Measurements from ENCODE around the gene NKAIN4. TPM values are rescaled to one million over a fixed set of nuclear protein-coding genes. Genes with fewer than 3 reads are reported as not detected.

Gene NKAIN4
- total RNA-seq, 1 experiment from 2014 or later = not detected

DNA sequence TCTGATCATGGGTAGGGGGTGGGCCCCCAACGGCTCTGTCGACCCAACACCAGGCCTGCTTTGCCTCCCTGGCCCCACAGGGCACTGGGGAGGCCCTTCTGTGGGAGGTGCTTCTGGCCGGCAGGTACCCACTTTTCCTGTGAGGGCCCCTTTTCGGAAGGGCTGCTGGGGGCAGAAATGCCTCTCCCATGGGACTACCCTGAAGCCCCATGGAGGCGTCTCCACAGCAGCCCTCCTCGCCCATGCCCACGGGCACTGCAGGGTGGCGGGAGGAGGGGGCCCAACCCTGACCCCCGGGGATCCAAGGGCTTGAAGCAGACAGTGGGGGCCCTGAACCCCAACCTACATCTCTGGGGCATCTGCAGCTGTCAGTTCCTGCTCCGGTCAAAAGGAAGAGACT lies 16.2 kb downstream of the NKAIN4 start:
- no peaks in the 10 kb centered on the region for H3K36me3 ChIP-seq (ENCODE audit: insufficient read depth, low read length, poor library complexity, severe bottlenecking)
- intact Hi-C loops (cut with micrococcal nuclease; ENCODE audit: unreplicated experiment) = no loop called here
- BruUV-seq (replicated peaks) = no TSS peak
- CTCF ChIA-PET = interaction anchor here (0.6 kb wide), 2 partner anchors 15 to 166 kb away, joined by 3 to 4 read pairs; no protein-coding TSS in a partner anchor
- no peak overlapping the region for H3K27ac ChIP-seq (ENCODE audit: low read depth, low read length, poor library complexity, severe bottlenecking)
- no peak for DNase-seq (ENCODE audit: low spot score)
- H3K4me3 ChIP-seq (ENCODE audit: low read depth, low read length, poor library complexity, severe bottlenecking) = no peak overlapping the region
- no peaks in the 10 kb centered on the region for H3K4me1 ChIP-seq (ENCODE audit: insufficient read depth, low read length, poor library complexity, severe bottlenecking)
- TF ChIP-seq, protein P1, sequence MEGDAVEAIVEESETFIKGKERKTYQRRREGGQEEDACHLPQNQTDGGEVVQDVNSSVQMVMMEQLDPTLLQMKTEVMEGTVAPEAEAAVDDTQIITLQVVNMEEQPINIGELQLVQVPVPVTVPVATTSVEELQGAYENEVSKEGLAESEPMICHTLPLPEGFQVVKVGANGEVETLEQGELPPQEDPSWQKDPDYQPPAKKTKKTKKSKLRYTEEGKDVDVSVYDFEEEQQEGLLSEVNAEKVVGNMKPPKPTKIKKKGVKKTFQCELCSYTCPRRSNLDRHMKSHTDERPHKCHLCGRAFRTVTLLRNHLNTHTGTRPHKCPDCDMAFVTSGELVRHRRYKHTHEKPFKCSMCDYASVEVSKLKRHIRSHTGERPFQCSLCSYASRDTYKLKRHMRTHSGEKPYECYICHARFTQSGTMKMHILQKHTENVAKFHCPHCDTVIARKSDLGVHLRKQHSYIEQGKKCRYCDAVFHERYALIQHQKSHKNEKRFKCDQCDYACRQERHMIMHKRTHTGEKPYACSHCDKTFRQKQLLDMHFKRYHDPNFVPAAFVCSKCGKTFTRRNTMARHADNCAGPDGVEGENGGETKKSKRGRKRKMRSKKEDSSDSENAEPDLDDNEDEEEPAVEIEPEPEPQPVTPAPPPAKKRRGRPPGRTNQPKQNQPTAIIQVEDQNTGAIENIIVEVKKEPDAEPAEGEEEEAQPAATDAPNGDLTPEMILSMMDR (conservative IDR thresholded peaks at IDR 0.05; ENCODE audit: low read depth, low read length) = no peak
- TF ChIP-seq EZH2 (IDR thresholded peaks at IDR 0.05; ENCODE audit: borderline replicate concordance, low read depth, low read length, poor library complexity, severe bottlenecking) = no peak
- H3K27me3 ChIP-seq (replicated peaks; ENCODE audit: insufficient read depth, low read depth, low read length, poor library complexity) = peaks cover 1% of the 10 kb centered on the region
- POLR2A ChIA-PET (ENCODE audit: low non-redundant PET) = no interaction called here
- no peaks in the 10 kb centered on the region for H3K9me3 ChIP-seq (ENCODE audit: low read depth, low read length, poor library complexity, severe bottlenecking)

DNA sequence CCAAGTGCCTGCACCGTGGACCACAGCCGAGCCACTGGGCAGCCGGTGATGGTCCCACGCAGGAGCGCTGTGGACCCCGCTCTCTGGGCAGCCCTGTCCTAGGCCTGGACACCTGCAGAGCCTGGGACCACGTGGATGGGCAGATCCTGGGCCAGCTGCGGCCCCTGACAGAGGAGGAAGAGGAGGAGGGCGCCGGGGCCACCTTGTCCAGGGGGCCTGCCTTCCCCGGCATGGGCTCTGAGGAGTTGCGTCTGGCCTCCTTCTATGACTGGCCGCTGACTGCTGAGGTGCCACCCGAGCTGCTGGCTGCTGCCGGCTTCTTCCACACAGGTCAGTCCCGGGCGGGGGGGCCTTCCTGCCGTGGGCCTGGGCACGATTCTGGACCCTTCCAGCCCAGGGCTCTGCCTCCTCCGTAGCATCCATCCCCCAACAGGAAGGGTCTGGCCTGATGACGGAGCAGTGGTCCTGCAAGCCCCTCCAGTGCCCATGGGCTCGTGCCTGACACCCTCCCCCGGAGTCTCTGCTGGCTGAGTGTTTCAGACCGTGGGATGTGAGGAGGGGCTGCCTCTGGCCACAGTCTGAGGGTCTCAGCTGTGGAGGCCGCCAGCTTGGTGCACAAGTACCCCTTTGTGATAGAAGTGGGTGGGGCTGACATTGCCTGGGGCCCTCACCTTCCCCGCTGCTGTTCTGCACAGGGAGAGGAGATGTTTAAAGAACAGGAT lies 18.0 kb downstream of the NKAIN4 start:
- no peak overlapping the region for H3K4me3 ChIP-seq (ENCODE audit: low read depth, low read length, poor library complexity, severe bottlenecking)
- TF ChIP-seq, protein P1 (conservative IDR thresholded peaks at IDR 0.05; ENCODE audit: low read depth, low read length) = no peak
- no peak for TF ChIP-seq EZH2 (IDR thresholded peaks at IDR 0.05; ENCODE audit: borderline replicate concordance, low read depth, low read length, poor library complexity, severe bottlenecking)
- DNase-seq (ENCODE audit: low spot score) = no peak
- CTCF ChIA-PET = no interaction called here
- H3K36me3 ChIP-seq (ENCODE audit: insufficient read depth, low read length, poor library complexity, severe bottlenecking) = no peaks in the 10 kb centered on the region
- POLR2A ChIA-PET (ENCODE audit: low non-redundant PET) = no interaction called here
- peaks cover 12% of the 10 kb centered on the region for H3K27me3 ChIP-seq (replicated peaks; ENCODE audit: insufficient read depth, low read depth, low read length, poor library complexity)
- intact Hi-C loops (cut with micrococcal nuclease; ENCODE audit: unreplicated experiment) = no loop called here
- H3K4me1 ChIP-seq (ENCODE audit: insufficient read depth, low read length, poor library complexity, severe bottlenecking) = no peaks in the 10 kb centered on the region
- H3K9me3 ChIP-seq (ENCODE audit: low read depth, low read length, poor library complexity, severe bottlenecking) = no peaks in the 10 kb centered on the region
- no TSS peak for BruUV-seq (replicated peaks)
- H3K27ac ChIP-seq (ENCODE audit: low read depth, low read length, poor library complexity, severe bottlenecking) = no peak overlapping the region

DNA sequence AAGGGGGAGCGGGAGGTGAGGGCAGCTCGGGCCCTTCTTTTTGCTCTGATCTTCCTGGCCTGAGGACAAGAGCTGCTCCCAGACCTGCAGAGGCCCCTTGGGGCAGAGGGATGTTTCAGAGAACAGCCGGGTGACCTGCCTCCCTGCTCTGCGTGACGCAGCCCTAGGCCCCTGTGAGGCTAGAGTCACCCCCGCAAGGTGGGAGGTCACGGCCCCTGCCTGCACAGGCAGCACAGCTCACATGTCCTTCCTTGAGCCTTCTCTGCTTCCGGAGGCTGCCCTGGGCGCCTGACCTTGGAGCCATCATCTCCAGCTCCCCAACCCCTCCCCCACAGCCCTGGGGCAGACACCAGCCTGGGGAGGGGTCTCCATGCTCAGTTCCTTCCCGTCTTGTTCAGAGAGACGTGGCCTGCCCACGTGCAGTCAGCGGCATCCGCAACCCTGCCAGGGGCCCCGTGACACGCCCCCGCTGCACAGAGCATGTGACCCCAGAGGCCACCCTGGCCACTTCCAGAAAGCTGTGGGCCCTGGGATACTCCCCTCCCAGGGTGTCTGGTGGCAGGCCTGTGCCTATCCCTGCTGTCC lies 18.8 kb downstream of the NKAIN4 start, which contains the start of gene BIRC7:
BIRC7 (plus strand) TSS at position 507 of the 585 bp plus-strand sequence. CDS start 192 bp downstream, outside the sequence.
- Histone ChIP-seq H3K36me3 (ENCODE audit: insufficient read depth, low read length, poor library complexity, severe bottlenecking) (no peaks in the 10 kb centered on the region), H3K4me3 (ENCODE audit: low read depth, low read length, poor library complexity, severe bottlenecking) (no peak within 1 kb of the TSS), H3K4me1 (ENCODE audit: insufficient read depth, low read length, poor library complexity, severe bottlenecking) (no peaks in the 10 kb centered on the region), H3K27me3 (replicated peaks; ENCODE audit: insufficient read depth, low read depth, low read length, poor library complexity) (peaks cover 17% of the 10 kb centered on the region), H3K27ac (ENCODE audit: low read depth, low read length, poor library complexity, severe bottlenecking) (no peak within 1 kb of the TSS), H3K9me3 (ENCODE audit: low read depth, low read length, poor library complexity, severe bottlenecking) (no peaks in the 10 kb centered on the region)
- intact Hi-C loops (cut with micrococcal nuclease; ENCODE audit: unreplicated experiment) = no loop called here
- TF ChIP-seq EZH2 (IDR thresholded peaks at IDR 0.05; ENCODE audit: borderline replicate concordance, low read depth, low read length, poor library complexity, severe bottlenecking) = no peak
- TF ChIP-seq, protein P1 (conservative IDR thresholded peaks at IDR 0.05; ENCODE audit: low read depth, low read length) = no peak
- DNase-seq (ENCODE audit: low spot score) = no peak
- CTCF ChIA-PET = no interaction called here
- no TSS peak for BruUV-seq (replicated peaks)
- POLR2A ChIA-PET (ENCODE audit: low non-redundant PET) = no interaction called here

All from A673 (cell line).